Lower leg skin (tissue), 3 donors: ENCODE measurements around the gene ZNF674.
"Not testable (repeated sequence)": the region's sequence is repeated elsewhere in the genome, so short reads cannot be mapped to it uniquely, and the experiment has no call there.

Experiments used
- CTCF ChIP-seq, 3 donors: fragments of 450-650 bp; IDR thresholded peaks; one replicate each; pipeline ENCODE4 v1.5.1; 2016; ENCODE audit warnings: antibody characterized with exemption in 3 of 3, mild to moderate bottlenecking in 3 of 3, moderate library complexity in 2 of 3
- POLR2A ChIP-seq, 2 donors: fragments of 450-650 bp; IDR thresholded peaks; one replicate each; pipeline ENCODE4 v1.6.1; 2016 to 2017; ENCODE audit warnings: antibody characterized with exemption in 2 of 2, mild to moderate bottlenecking in 1 of 2, moderate library complexity in 1 of 2

GRCh38 chrX:46528640-46529039 is 16.6 kb downstream of the ZNF674 start:
- not testable (repeated sequence) for TF ChIP-seq CTCF, POLR2A (IDR thresholded peaks at IDR 0.05)
